Measurements from ENCODE around the gene SLC5A6.

SLC5A6 gene

GRCh38 chr2:27237341-27237945 is 25.4 kb upstream of the SLC5A6 start:
- TF ChIP-seq ZFX (IDR thresholded peaks at IDR 0.05; ENCODE audit: borderline replicate concordance) (no peak), CTCF (IDR thresholded peaks at IDR 0.05) (no peak)

GRCh38 chr2:27236626-27237025 is 24.6 kb upstream of the SLC5A6 start:
- no peak for TF ChIP-seq ZFX (IDR thresholded peaks at IDR 0.05; ENCODE audit: borderline replicate concordance)
- H3K27ac ChIP-seq: no peak overlapping the region

More at GRCh38 chr2:27237341-27237945, 25.4 kb upstream of the SLC5A6 start:
- no peak overlapping the region for H3K27ac ChIP-seq

GRCh38 chr2:27236136-27236535 is 24.1 kb upstream of the SLC5A6 start:
- TF ChIP-seq ZFX (IDR thresholded peaks at IDR 0.05; ENCODE audit: borderline replicate concordance) (no peak), CTCF (IDR thresholded peaks at IDR 0.05) (no peak)
- H3K27ac ChIP-seq: no peak overlapping the region

GRCh38 chr2:27233341-27233740 is 21.3 kb upstream of the SLC5A6 start:
- TF ChIP-seq ZFX (IDR thresholded peaks at IDR 0.05; ENCODE audit: borderline replicate concordance) (no peak), CTCF (IDR thresholded peaks at IDR 0.05) (no peak)
- H3K27ac ChIP-seq: no peak overlapping the region

- H3K27ac ChIP-seq: no peak overlapping the region
- TF ChIP-seq ZFX (IDR thresholded peaks at IDR 0.05; ENCODE audit: borderline replicate concordance): no peak
- TF ChIP-seq CTCF (IDR thresholded peaks at IDR 0.05): no peak
These were observed 19.9 kb upstream of the SLC5A6 start for GRCh38 chr2:27231921-27232320.

- TF ChIP-seq ZFX (IDR thresholded peaks at IDR 0.05; ENCODE audit: borderline replicate concordance): no peak
- H3K27ac ChIP-seq: no peak overlapping the region
These were observed 15.4 kb upstream of the SLC5A6 start for GRCh38 chr2:27227501-27227900.

GRCh38 chr2:27225526-27225925 is 13.5 kb upstream of the SLC5A6 start:
- no peak overlapping the region for H3K27ac ChIP-seq
- no peak for TF ChIP-seq ZFX (IDR thresholded peaks at IDR 0.05; ENCODE audit: borderline replicate concordance)

- no peak for TF ChIP-seq CTCF (IDR thresholded peaks at IDR 0.05)
- no peak for TF ChIP-seq ZFX (IDR thresholded peaks at IDR 0.05; ENCODE audit: borderline replicate concordance)
- no peak overlapping the region for H3K27ac ChIP-seq
These were observed 11.3 kb upstream of the SLC5A6 start for GRCh38 chr2:27223416-27223815.

- TF ChIP-seq ZFX (IDR thresholded peaks at IDR 0.05; ENCODE audit: borderline replicate concordance): no peak
- no peak for TF ChIP-seq CTCF (IDR thresholded peaks at IDR 0.05)
- no peak overlapping the region for H3K27ac ChIP-seq
These were observed 10.3 kb upstream of the SLC5A6 start for GRCh38 chr2:27222407-27222806.
